Cardiac fibroblast (primary cell): Measurements from ENCODE around the gene NOTO.

Source experiments
- DNase-seq, 2 donors: peaks; one replicate each; pipeline versions ENCODE4 v3.0.0 to v3.0.0-alpha.2; 2010; ENCODE audit warnings: low read depth in 2 of 2
- H3K4me3 ChIP-seq, 2 donors: replicated peaks in 1 of 2; 1 replicate in 1 of 2; 2 replicates in 1 of 2; pipeline ENCODE4 v1.5.1; 2011; ENCODE audit warnings: low read depth in 2 of 2, low read length in 2 of 2, mild to moderate bottlenecking in 2 of 2, moderate library complexity in 1 of 2
- TF ChIP-seq, protein P1 (sequence below): IDR thresholded peaks from one replicate; pipeline ENCODE4 v1.5.1; 2011; ENCODE audit warnings: low read depth, mild to moderate bottlenecking, low read length, inconsistent platforms

Gene NOTO

GRCh38 chr2:73214120-73215035 lies 12.0 kb downstream of the NOTO start, which contains the start of gene SMYD5:
Gene SMYD5 (plus strand): TSS chr2:73214245. CDS start chr2:73214267, 22 bp downstream.
- H3K4me3 ChIP-seq: peak within 1 kb of the TSS; percentile 69 to 86
- peak; percentile 87 to 92 for DNase-seq
- TF ChIP-seq, protein P1, sequence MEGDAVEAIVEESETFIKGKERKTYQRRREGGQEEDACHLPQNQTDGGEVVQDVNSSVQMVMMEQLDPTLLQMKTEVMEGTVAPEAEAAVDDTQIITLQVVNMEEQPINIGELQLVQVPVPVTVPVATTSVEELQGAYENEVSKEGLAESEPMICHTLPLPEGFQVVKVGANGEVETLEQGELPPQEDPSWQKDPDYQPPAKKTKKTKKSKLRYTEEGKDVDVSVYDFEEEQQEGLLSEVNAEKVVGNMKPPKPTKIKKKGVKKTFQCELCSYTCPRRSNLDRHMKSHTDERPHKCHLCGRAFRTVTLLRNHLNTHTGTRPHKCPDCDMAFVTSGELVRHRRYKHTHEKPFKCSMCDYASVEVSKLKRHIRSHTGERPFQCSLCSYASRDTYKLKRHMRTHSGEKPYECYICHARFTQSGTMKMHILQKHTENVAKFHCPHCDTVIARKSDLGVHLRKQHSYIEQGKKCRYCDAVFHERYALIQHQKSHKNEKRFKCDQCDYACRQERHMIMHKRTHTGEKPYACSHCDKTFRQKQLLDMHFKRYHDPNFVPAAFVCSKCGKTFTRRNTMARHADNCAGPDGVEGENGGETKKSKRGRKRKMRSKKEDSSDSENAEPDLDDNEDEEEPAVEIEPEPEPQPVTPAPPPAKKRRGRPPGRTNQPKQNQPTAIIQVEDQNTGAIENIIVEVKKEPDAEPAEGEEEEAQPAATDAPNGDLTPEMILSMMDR: no peak

DNA sequence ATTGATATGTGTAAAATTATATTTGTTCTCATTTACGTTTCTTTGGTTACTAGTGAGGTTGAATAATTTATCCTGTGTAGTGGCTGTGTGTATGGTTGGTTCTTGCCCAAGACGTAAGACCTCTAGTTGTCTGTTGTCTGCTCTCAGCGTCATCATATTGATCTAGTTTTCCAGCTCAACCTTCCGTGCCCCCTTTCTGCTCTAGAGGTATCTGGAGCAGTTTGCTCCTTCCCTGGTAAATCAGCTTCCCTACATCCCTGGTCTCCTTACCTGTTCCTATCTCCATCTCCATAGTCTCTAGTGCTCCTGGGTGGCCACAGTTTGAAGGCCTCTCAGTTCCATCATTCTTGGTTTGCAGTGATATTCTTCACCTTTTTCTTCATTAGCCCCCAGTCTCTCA lies 12.9 kb downstream of the NOTO start:
- peak overlapping the region in 1 of 2 donors; percentile 86 for H3K4me3 ChIP-seq
- TF ChIP-seq, protein P1: no peak
- no peak for DNase-seq

GRCh38 chr2:73217160-73217559 lies 14.8 kb downstream of the NOTO start:
- TF ChIP-seq, protein P1: no peak

GRCh38 chr2:73217826-73218225 lies 15.5 kb downstream of the NOTO start:
- DNase-seq: no peak
- TF ChIP-seq, protein P1: no peak

More at GRCh38 chr2:73217160-73217559, 14.8 kb downstream of the NOTO start:
- H3K4me3 ChIP-seq: no peak overlapping the region
- DNase-seq: no peak

GRCh38 chr2:73218298-73218697 lies 15.9 kb downstream of the NOTO start:
- TF ChIP-seq, protein P1: no peak

More at GRCh38 chr2:73217826-73218225, 15.5 kb downstream of the NOTO start:
- no peak overlapping the region for H3K4me3 ChIP-seq

DNA sequence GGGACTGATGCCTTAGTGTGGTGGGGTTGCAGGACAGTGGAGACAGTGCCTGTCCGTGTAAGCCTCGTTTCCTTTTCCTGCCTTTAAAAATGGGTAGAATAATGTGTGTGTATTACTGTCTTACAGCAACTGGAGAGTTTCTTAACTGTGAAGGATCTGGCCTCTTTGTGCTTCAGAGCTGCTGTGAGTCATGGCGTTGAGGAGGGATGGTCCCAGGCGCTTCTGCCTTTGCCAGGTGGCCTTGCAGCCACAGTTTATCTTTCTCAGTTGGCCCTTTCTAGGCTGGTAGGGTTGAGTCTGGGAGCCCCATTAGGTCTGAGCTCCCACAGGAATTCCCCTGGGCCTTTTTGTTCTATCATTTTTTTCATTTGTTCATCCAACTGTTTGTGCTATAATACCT lies 21.4 kb downstream of the NOTO start:
- TF ChIP-seq, protein P1: no peak
- no peak overlapping the region for H3K4me3 ChIP-seq
- DNase-seq: no peak

More at GRCh38 chr2:73218298-73218697, 15.9 kb downstream of the NOTO start:
- DNase-seq: peak in 1 of 2 donors; percentile 59
- H3K4me3 ChIP-seq: no peak overlapping the region
